Measurements from ENCODE around the gene ELOVL6. TPM values are rescaled to one million over a fixed set of nuclear protein-coding genes. Genes with fewer than 3 reads are reported as not detected.

Gene ELOVL6
- total RNA-seq, 1 donor from 2014 or later = 11.0 TPM

GRCh38 chr4:110190249-110190648 is 8.2 kb downstream of the ELOVL6 start:
- H3K36me3 Mint-ChIP-seq (ENCODE audit: low read depth) = no peaks in the 10 kb centered on the region
- no peaks in the 10 kb centered on the region for H3K9me3 Mint-ChIP-seq (ENCODE audit: low read depth)
- no peak for DNase-seq (ENCODE audit: low spot score)
- H3K4me1 Mint-ChIP-seq (ENCODE audit: low read depth) = peaks cover 19% of the 10 kb centered on the region
- no peak overlapping the region for H3K27ac Mint-ChIP-seq (ENCODE audit: unreplicated experiment)
- no peak overlapping the region for H3K4me3 Mint-ChIP-seq (ENCODE audit: unreplicated experiment)
- no peaks in the 10 kb centered on the region for H3K27me3 Mint-ChIP-seq (ENCODE audit: low read depth)
- no peak for TF ChIP-seq CTCF (IDR thresholded peaks at IDR 0.05)

- Mint-ChIP-seq H3K36me3 (ENCODE audit: low read depth) (no peaks in the 10 kb centered on the region), H3K9me3 (ENCODE audit: low read depth) (no peaks in the 10 kb centered on the region), H3K4me3 (ENCODE audit: unreplicated experiment) (no peak overlapping the region), H3K27me3 (ENCODE audit: low read depth) (no peaks in the 10 kb centered on the region), H3K4me1 (ENCODE audit: low read depth) (peaks cover 10% of the 10 kb centered on the region), H3K27ac (ENCODE audit: unreplicated experiment) (no peak overlapping the region)
- no peak for TF ChIP-seq CTCF (IDR thresholded peaks at IDR 0.05)
- no peak for DNase-seq (ENCODE audit: low spot score)
These were observed 10.3 kb downstream of the ELOVL6 start for GRCh38 chr4:110188113-110188512.

- H3K9me3 Mint-ChIP-seq (ENCODE audit: low read depth) = no peaks in the 10 kb centered on the region
- DNase-seq (ENCODE audit: low spot score) = no peak
- H3K4me1 Mint-ChIP-seq (ENCODE audit: low read depth) = peaks cover 5% of the 10 kb centered on the region
- no peak overlapping the region for H3K27ac Mint-ChIP-seq (ENCODE audit: unreplicated experiment)
- H3K4me3 Mint-ChIP-seq (ENCODE audit: unreplicated experiment) = no peak overlapping the region
- H3K27me3 Mint-ChIP-seq (ENCODE audit: low read depth) = no peaks in the 10 kb centered on the region
- no peaks in the 10 kb centered on the region for H3K36me3 Mint-ChIP-seq (ENCODE audit: low read depth)
- TF ChIP-seq CTCF (IDR thresholded peaks at IDR 0.05) = no peak
These were observed 13.6 kb downstream of the ELOVL6 start for GRCh38 chr4:110184791-110185155.

- Mint-ChIP-seq H3K4me3 (ENCODE audit: unreplicated experiment) (no peak overlapping the region), H3K27ac (ENCODE audit: unreplicated experiment) (no peak overlapping the region), H3K9me3 (ENCODE audit: low read depth) (no peaks in the 10 kb centered on the region), H3K4me1 (ENCODE audit: low read depth) (peaks cover 5% of the 10 kb centered on the region), H3K27me3 (ENCODE audit: low read depth) (no peaks in the 10 kb centered on the region), H3K36me3 (ENCODE audit: low read depth) (no peaks in the 10 kb centered on the region)
- TF ChIP-seq CTCF (IDR thresholded peaks at IDR 0.05) = no peak
- DNase-seq (ENCODE audit: low spot score) = no peak
These were observed 14.2 kb downstream of the ELOVL6 start for GRCh38 chr4:110184140-110184790.

GRCh38 chr4:110183643-110184042 is 14.8 kb downstream of the ELOVL6 start:
- no peaks in the 10 kb centered on the region for H3K27me3 Mint-ChIP-seq (ENCODE audit: low read depth)
- H3K27ac Mint-ChIP-seq (ENCODE audit: unreplicated experiment) = no peak overlapping the region
- DNase-seq (ENCODE audit: low spot score) = no peak
- no peak overlapping the region for H3K4me3 Mint-ChIP-seq (ENCODE audit: unreplicated experiment)
- no peaks in the 10 kb centered on the region for H3K36me3 Mint-ChIP-seq (ENCODE audit: low read depth)
- H3K4me1 Mint-ChIP-seq (ENCODE audit: low read depth) = peaks cover 5% of the 10 kb centered on the region
- H3K9me3 Mint-ChIP-seq (ENCODE audit: low read depth) = no peaks in the 10 kb centered on the region
- no peak for TF ChIP-seq CTCF (IDR thresholded peaks at IDR 0.05)

Data from chondrocyte (in vitro differentiated cells).